Activated naive CD8-positive, alpha-beta T cell treated with anti-CD3 and anti-CD28 coated beads, Interleukin-2, amount 10 ng/mL, durations not matched to agents 7 days and 5 days (primary cell): ENCODE data around the gene CHST6. TPM values are rescaled to one million over a fixed set of nuclear protein-coding genes. Genes with fewer than 3 reads are reported as not detected.
"Not testable (repeated sequence)": the region's sequence is repeated elsewhere in the genome, so short reads cannot be mapped to it uniquely, and the experiment has no call there.

Experiments
- ATAC-seq: fragments of 150-1000 bp; cut with Tn5 transposase; one replicate; pipeline ENCODE4 v1.10.0; 2021; ENCODE audit warnings: low read depth, moderate library complexity
- POLR2A ChIA-PET: fragments of 350-600 bp; sonication (Branson Sonifier 250); formaldehyde crosslinking; loops from one replicate; lab custom pipeline; 2021; ENCODE audit warnings: antibody characterized with exemption; lab: Charles Lee
- DNase-seq: peaks from one replicate; pipeline ENCODE4 v3.0.0; 2021
- H3K27ac Mint-ChIP-seq: one replicate; pipeline ENCODE4 v1.8.0; 2022; ENCODE audit warnings: mild to moderate bottlenecking, mixed read lengths
- H3K27me3 Mint-ChIP-seq: one replicate; pipeline ENCODE4 v1.8.0; 2022; ENCODE audit warnings: mild to moderate bottlenecking, moderate library complexity, mixed read lengths
- H3K36me3 Mint-ChIP-seq: one replicate; pipeline ENCODE4 v1.8.0; 2021; ENCODE audit warnings: mild to moderate bottlenecking, mixed read lengths
- H3K4me1 Mint-ChIP-seq: one replicate; pipeline ENCODE4 v1.8.0; 2021; ENCODE audit warnings: mixed read lengths
- H3K4me3 Mint-ChIP-seq: one replicate; pipeline ENCODE4 v1.8.0; 2022; ENCODE audit warnings: mild to moderate bottlenecking, moderate library complexity, mixed read lengths
- H3K9me3 Mint-ChIP-seq: one replicate; pipeline ENCODE4 v1.8.0; 2021; ENCODE audit warnings: mixed read lengths
- total RNA-seq, 2 experiments: library from RNA; stranded (reverse); gene quantifications; one replicate each; pipeline ENCODE4 v1.2.3, GENCODE V29; 2021

CHST6 gene
- total RNA-seq, 2 experiments from 2014 or later, result 0.06 TPM; not detected in 1

- DNase-seq (no peak), ATAC-seq (no peak)
- no peaks in the 10 kb centered on the region for H3K36me3 Mint-ChIP-seq
- H3K27me3 Mint-ChIP-seq, result no peaks in the 10 kb centered on the region
- H3K4me3 Mint-ChIP-seq, result no peak overlapping the region
- no peaks in the 10 kb centered on the region for H3K9me3 Mint-ChIP-seq
- POLR2A ChIA-PET, result no interaction called here
- H3K4me1 Mint-ChIP-seq, result no peaks in the 10 kb centered on the region
- H3K27ac Mint-ChIP-seq, result no peak overlapping the region
These were observed 32.6 kb upstream of the CHST6 start for GRCh38 chr16:75527825-75528299.

GRCh38 chr16:75526032-75526790, 31.0 kb upstream of the CHST6 start:
- no peaks in the 10 kb centered on the region for H3K4me1 Mint-ChIP-seq
- H3K4me3 Mint-ChIP-seq, result no peak overlapping the region
- no peak for ATAC-seq
- no peak overlapping the region for H3K27ac Mint-ChIP-seq
- H3K9me3 Mint-ChIP-seq, result no peaks in the 10 kb centered on the region
- POLR2A ChIA-PET, result no interaction called here
- H3K36me3 Mint-ChIP-seq, result no peaks in the 10 kb centered on the region
- no peak for DNase-seq
- no peaks in the 10 kb centered on the region for H3K27me3 Mint-ChIP-seq

- POLR2A ChIA-PET, result interaction anchor here (1.2 kb wide), 1 partner anchor 37 kb away, joined by 4 read pairs; the partner anchor contains the start of gene TMEM231
- peaks cover 3% of the 10 kb centered on the region for H3K27me3 Mint-ChIP-seq
- no peak for DNase-seq
- H3K9me3 Mint-ChIP-seq, result no peaks in the 10 kb centered on the region
- no peak overlapping the region for H3K4me3 Mint-ChIP-seq
- H3K36me3 Mint-ChIP-seq, result no peaks in the 10 kb centered on the region
- no peak for ATAC-seq
- peaks cover 8% of the 10 kb centered on the region for H3K4me1 Mint-ChIP-seq
- H3K27ac Mint-ChIP-seq, result no peak overlapping the region
These were observed 23.9 kb upstream of the CHST6 start for GRCh38 chr16:75519175-75519574.

GRCh38 chr16:75516189-75516966, 21.1 kb upstream of the CHST6 start:
- Mint-ChIP-seq H3K27ac (peak overlapping the region; percentile 56), H3K4me3 (peak overlapping the region; percentile 80)
- not testable (repeated sequence) for H3K36me3 Mint-ChIP-seq, H3K4me1 Mint-ChIP-seq, H3K27me3 Mint-ChIP-seq, H3K9me3 Mint-ChIP-seq
- POLR2A ChIA-PET, result interaction anchor here (0.6 to 2.0 kb wide), 6 partner anchors 21 to 248 kb away, joined by 3 to 19 read pairs (median 8); partner anchors contain the start of genes ADAT1, CFDP1, CHST6 and KARS1
- DNase-seq (peak; percentile 67), ATAC-seq (peak; percentile 28)

- DNase-seq (no peak), ATAC-seq (no peak)
- Mint-ChIP-seq H3K4me1 (peaks cover 8% of the 10 kb centered on the region), H3K36me3 (no peaks in the 10 kb centered on the region), H3K27ac (no peak overlapping the region), H3K27me3 (peaks cover 3% of the 10 kb centered on the region), H3K4me3 (no peak overlapping the region), H3K9me3 (no peaks in the 10 kb centered on the region)
- POLR2A ChIA-PET, result no interaction called here
These were observed 19.1 kb upstream of the CHST6 start for GRCh38 chr16:75514296-75514695.

GRCh38 chr16:75506574-75506973, 11.3 kb upstream of the CHST6 start:
- no peaks in the 10 kb centered on the region for H3K4me1 Mint-ChIP-seq
- DNase-seq (no peak), ATAC-seq (no peak)
- POLR2A ChIA-PET, result no interaction called here
- peaks cover 9% of the 10 kb centered on the region for H3K27me3 Mint-ChIP-seq
- H3K27ac Mint-ChIP-seq, result no peak overlapping the region
- no peaks in the 10 kb centered on the region for H3K36me3 Mint-ChIP-seq
- no peaks in the 10 kb centered on the region for H3K9me3 Mint-ChIP-seq
- no peak overlapping the region for H3K4me3 Mint-ChIP-seq

- no peak for ATAC-seq
- peaks cover 9% of the 10 kb centered on the region for H3K27me3 Mint-ChIP-seq
- no peaks in the 10 kb centered on the region for H3K9me3 Mint-ChIP-seq
- H3K4me1 Mint-ChIP-seq, result no peaks in the 10 kb centered on the region
- DNase-seq, result no peak
- H3K36me3 Mint-ChIP-seq, result no peaks in the 10 kb centered on the region
- POLR2A ChIA-PET, result no interaction called here
- H3K27ac Mint-ChIP-seq, result no peak overlapping the region
- no peak overlapping the region for H3K4me3 Mint-ChIP-seq
These were observed 10.9 kb upstream of the CHST6 start for GRCh38 chr16:75506107-75506506.

GRCh38 chr16:75503801-75504200, 8.6 kb upstream of the CHST6 start:
- DNase-seq, result no peak
- Mint-ChIP-seq H3K27me3 (peaks cover 12% of the 10 kb centered on the region), H3K4me1 (no peaks in the 10 kb centered on the region), H3K36me3 (no peaks in the 10 kb centered on the region), H3K27ac (no peak overlapping the region), H3K4me3 (no peak overlapping the region), H3K9me3 (no peaks in the 10 kb centered on the region)
- ATAC-seq, result no peak
- POLR2A ChIA-PET, result no interaction called here

GRCh38 chr16:75502916-75503605, 7.8 kb upstream of the CHST6 start:
- H3K27ac Mint-ChIP-seq, result no peak overlapping the region
- no peaks in the 10 kb centered on the region for H3K4me1 Mint-ChIP-seq
- H3K27me3 Mint-ChIP-seq, result peaks cover 8% of the 10 kb centered on the region
- POLR2A ChIA-PET, result no interaction called here
- ATAC-seq (no peak), DNase-seq (no peak)
- no peaks in the 10 kb centered on the region for H3K9me3 Mint-ChIP-seq
- no peaks in the 10 kb centered on the region for H3K36me3 Mint-ChIP-seq
- no peak overlapping the region for H3K4me3 Mint-ChIP-seq

- H3K36me3 Mint-ChIP-seq, DNase-seq, ATAC-seq, POLR2A ChIA-PET, H3K9me3 Mint-ChIP-seq, H3K27ac Mint-ChIP-seq, H3K4me3 Mint-ChIP-seq, H3K4me1 Mint-ChIP-seq: not testable (repeated sequence)
- H3K27me3 Mint-ChIP-seq, result peaks cover 15% of the 10 kb centered on the region
These were observed 6.6 kb upstream of the CHST6 start for GRCh38 chr16:75501820-75502219.

GRCh38 chr16:75501359-75501758, 6.1 kb upstream of the CHST6 start:
- no peaks in the 10 kb centered on the region for H3K4me1 Mint-ChIP-seq
- no peak overlapping the region for H3K4me3 Mint-ChIP-seq
- peaks cover 17% of the 10 kb centered on the region for H3K27me3 Mint-ChIP-seq
- no peak overlapping the region for H3K27ac Mint-ChIP-seq
- POLR2A ChIA-PET, result no interaction called here
- ATAC-seq, result no peak
- no peaks in the 10 kb centered on the region for H3K36me3 Mint-ChIP-seq
- DNase-seq, result no peak
- no peaks in the 10 kb centered on the region for H3K9me3 Mint-ChIP-seq

GRCh38 chr16:75498605-75499322, 3.5 kb upstream of the CHST6 start:
- H3K9me3 Mint-ChIP-seq, ATAC-seq, H3K4me3 Mint-ChIP-seq, DNase-seq, H3K36me3 Mint-ChIP-seq, H3K4me1 Mint-ChIP-seq, H3K27ac Mint-ChIP-seq, POLR2A ChIA-PET: not testable (repeated sequence)
- peaks cover 32% of the 10 kb centered on the region for H3K27me3 Mint-ChIP-seq

- Mint-ChIP-seq H3K4me3 (no peak overlapping the region), H3K36me3 (no peaks in the 10 kb centered on the region), H3K9me3 (no peaks in the 10 kb centered on the region), H3K4me1 (peaks cover 3% of the 10 kb centered on the region), H3K27ac (no peak overlapping the region), H3K27me3 (peaks cover 41% of the 10 kb centered on the region)
- DNase-seq (no peak), ATAC-seq (no peak)
- POLR2A ChIA-PET, result no interaction called here
These were observed 2.3 kb upstream of the CHST6 start for GRCh38 chr16:75497558-75497957.
